ENCODE data around the gene SNX8.
"Not testable (repeated sequence)": the region's sequence is repeated elsewhere in the genome, so short reads cannot be mapped to it uniquely, and the experiment has no call there.

SNX8 gene

GRCh38 chr7:2325162-2325561 is 10.9 kb upstream of the SNX8 start:
- DNase-seq = no peak

- DNase-seq = no peak
Measured at GRCh38 chr7:2321020-2321419, 6.8 kb upstream of the SNX8 start.

GRCh38 chr7:2317556-2318293 is 3.5 kb upstream of the SNX8 start:
- DNase-seq = no peak

- no peak for DNase-seq
Measured at GRCh38 chr7:2316578-2316977, 2.3 kb upstream of the SNX8 start.

- DNase-seq = no peak
Measured at GRCh38 chr7:2315787-2316186, 1.5 kb upstream of the SNX8 start.

- not testable (repeated sequence) for DNase-seq
Measured at GRCh38 chr7:2314956-2315530, 802 bp upstream of the SNX8 start.

- no peak for DNase-seq
Measured at GRCh38 chr7:2313450-2314208, 612 bp downstream of the SNX8 start.

- DNase-seq = no peak
Measured at GRCh38 chr7:2312267-2312929, 1.8 kb downstream of the SNX8 start.

GRCh38 chr7:2309889-2310331 is 4.3 kb downstream of the SNX8 start:
- no peak for DNase-seq

- no peak for DNase-seq
Measured at GRCh38 chr7:2307690-2308107, 6.5 kb downstream of the SNX8 start.

GRCh38 chr7:2306688-2307087 is 7.6 kb downstream of the SNX8 start:
- no peak for DNase-seq

- not testable (repeated sequence) for DNase-seq
Measured at GRCh38 chr7:2305258-2305657, 9.0 kb downstream of the SNX8 start.

GRCh38 chr7:2303520-2303919 is 10.7 kb downstream of the SNX8 start:
- DNase-seq = not testable (repeated sequence)

- DNase-seq = not testable (repeated sequence)
Measured at GRCh38 chr7:2302743-2303397, 11.4 kb downstream of the SNX8 start.

- DNase-seq = no peak
Measured at GRCh38 chr7:2301511-2301863, 12.8 kb downstream of the SNX8 start.

- DNase-seq = no peak
Measured at GRCh38 chr7:2299870-2300512, 14.2 kb downstream of the SNX8 start.

GRCh38 chr7:2299131-2299829 is 15.0 kb downstream of the SNX8 start:
- DNase-seq = no peak

- DNase-seq = no peak
Measured at GRCh38 chr7:2296832-2297231, 17.4 kb downstream of the SNX8 start.

- DNase-seq = no peak
Measured at GRCh38 chr7:2295936-2296620, 18.2 kb downstream of the SNX8 start.

- no peak for DNase-seq
Measured at GRCh38 chr7:2290877-2291276, 23.4 kb downstream of the SNX8 start.

GRCh38 chr7:2289621-2290020 is 24.6 kb downstream of the SNX8 start:
- DNase-seq = no peak

All from SIG-M5 (cell line).